ENCODE results near the gene PSMB2.

The PSMB2 gene

DNA sequence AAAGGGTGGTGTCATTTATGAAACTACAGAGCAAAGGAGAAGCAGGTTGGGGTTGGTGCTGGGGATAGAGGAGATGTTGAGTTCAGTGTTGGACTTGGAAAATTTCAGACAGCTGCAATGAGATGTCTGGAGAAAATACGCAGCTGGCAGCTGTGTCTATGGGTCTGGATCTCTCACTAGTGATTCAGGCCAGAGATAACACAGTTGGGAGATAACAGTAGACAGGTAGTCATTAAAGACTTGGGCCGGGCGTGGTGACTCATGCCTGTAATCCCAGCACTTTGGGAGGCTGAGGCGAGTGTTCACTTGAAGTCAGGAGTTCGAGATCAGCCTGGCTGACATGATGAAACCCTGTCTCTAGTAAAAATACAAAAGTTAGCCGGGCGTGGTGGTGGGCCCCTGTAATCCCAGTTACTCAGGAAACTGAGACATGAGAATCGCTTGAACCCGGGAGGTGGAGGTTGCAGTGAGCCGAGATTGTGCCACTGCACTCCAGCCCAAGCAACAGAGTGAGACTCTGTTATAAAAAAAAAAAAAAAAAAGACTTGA lies 70.7 kb downstream of the PSMB2 start:
- DNase-seq: no peak

DNA sequence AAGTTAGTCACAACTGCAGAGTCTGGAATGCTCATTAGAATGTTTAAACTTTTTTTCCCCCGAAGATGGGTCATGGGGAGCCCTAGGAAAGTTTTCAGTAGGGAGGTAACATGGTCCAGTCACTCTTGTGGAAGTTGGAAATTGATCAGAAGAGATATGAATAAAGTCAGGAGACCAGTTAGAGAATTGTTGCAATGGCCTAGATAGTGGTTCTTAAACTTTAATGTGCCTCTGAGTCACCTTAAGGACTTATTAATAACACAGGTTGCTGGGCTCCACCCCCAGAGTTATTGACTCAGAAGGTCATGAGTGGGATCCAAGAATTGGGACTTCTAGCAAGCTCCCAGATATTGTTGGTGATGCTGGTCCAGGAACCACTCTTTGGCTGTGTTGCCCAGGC lies 71.4 kb downstream of the PSMB2 start:
- DNase-seq: no peak

DNA sequence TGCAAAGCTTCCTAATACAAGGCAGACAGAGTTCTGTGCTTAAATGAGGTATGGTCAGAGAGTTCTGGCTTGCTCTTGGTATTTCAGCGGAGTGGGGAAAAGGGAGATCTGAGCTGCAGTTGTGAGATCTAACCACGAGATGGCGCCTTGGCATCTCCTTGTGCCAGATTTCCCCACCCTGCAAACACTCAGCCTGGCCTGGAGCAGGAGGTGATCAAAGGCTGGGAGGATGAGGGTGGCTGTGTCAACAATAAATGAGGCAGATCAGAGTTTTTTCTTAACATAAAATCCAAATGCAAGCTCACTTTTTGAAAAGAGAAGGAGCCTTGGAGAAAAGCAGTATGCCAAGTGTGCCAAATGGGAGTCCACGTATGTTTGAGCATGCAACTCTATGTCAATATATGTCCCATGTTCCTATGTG lies 72.3 kb downstream of the PSMB2 start:
- DNase-seq: peak; percentile 66

DNA sequence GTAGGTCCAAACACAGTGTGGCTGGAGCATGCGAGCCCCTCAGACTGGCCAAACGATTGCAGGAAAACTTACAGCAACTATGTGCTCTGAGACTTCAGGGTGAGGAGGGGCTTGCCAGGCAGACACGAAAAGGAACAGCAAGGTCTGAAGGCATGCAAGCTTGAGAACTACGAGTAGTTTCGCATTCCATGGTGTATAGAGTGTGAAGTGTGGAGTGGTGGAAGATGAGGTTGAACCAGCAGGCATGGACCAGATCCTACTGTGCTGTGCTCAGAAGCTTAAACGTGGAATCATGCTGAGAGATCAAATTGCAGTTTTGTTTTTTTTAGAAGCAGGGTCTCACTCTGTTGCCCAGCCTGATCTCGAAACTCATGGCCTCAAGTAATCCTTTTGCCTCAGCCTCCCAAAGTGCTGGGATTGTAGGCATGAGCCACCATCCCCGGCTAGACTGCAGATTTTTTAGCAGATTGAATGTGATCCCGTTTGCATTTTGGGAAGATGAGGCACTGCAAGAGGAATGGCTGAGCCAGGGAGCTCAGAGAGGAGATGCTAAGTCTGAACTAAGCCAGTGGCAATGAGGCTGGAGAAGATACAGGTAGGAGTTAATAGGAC lies 73.3 kb downstream of the PSMB2 start:
- DNase-seq: no peak

DNA sequence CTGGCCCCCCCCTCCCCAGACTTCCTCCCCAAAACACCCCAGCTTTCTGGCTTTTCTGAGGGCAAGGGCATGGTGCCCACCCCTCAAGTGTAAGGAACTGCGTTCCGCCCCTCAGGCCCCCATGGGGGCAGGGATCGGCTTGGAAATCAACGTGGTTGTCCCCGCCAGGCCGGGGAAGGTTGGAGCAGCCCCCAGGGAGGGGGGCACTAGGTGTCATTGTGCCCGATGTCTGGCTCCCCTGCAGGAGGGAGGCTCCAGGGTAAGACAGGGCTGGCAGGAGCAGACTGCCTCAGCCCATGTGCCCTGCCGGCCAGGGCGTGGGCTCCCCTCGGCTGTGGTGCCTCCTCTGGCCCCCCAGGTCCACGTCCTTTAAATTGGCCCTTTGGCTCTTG lies 75.6 kb downstream of the PSMB2 start:
- no peak for DNase-seq

DNA sequence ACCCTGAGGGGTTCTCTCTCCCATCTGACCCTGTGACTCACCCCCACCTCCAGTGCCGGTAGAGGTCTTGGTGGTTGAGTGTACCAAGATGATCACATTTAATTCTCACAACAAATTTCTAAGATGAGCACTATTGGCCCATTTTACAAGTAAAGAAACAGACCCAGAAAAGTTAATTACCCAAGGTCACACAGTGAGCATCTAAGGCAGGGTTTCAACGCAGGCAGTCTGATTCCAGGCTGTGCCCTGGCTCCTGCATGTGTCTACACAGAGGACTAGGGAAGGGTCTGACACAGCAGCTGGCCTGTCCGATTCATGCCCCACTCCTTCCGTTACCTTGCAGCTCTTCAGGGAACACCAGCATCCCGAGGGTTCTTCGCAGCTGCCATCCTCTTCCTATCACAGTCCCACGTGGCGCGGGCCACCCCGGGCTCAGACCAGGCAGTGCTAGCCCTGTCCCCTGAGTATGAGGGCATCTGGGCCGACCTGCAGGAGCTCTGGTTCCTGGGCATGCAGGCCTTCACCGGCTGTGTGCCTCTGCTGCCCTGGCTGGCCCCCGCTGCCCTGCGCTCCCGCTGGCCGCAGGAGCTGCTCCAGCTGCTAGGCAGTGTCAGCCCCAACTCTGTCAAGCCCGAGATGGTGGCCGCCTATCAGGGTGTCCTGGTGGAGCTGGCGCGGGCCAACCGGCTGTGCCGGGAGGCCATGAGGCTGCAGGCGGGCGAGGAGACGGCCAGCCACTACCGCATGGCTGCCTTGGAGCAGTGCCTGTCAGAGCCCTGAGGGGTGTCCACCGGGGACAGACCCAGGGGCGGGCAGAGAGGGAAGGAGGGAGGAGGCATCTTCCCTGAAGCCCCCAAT lies 76.2 kb downstream of the PSMB2 start:
- no peak for DNase-seq

DNA sequence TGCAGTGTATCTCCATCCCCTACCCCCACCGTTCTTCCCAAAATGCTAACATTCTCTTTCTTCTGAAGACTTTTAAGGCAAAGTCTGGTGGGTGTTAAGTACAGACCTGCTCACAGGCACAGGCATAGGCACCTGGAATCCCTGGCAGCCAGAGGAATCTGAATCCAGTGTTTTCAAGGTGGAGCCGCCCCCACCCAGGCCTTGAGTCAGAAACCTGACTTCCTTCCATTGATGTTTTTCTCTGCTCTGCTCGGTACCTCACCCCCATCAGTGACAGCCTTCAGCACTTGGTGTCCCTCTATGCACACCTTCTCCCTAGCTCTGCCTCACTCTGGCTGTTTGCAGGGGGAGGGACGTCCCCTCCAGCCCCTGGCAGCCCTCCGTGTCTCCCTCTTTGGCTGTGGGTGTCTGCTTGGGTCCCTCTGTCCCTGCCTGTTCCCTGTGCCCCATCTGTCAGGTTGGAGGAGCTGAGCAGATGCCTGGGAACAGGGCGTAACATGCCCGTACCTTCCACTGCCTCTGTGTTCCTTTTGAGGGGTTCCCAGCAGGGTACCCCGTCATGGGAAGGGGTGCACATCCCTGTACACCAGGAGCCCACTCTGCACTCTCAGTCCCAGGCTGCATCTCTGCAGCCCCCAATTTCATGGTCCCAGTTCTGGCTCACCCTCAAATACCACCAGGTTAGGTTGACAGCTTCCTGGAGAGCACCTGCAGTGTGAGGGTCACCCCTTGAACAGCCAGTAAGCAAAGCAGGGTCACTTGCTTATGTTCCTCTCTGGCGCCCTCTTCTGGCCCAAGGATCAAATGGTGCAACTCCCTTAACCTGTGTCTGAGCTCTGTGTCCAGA lies 77.1 kb downstream of the PSMB2 start:
- peak; percentile 79 for DNase-seq

DNA sequence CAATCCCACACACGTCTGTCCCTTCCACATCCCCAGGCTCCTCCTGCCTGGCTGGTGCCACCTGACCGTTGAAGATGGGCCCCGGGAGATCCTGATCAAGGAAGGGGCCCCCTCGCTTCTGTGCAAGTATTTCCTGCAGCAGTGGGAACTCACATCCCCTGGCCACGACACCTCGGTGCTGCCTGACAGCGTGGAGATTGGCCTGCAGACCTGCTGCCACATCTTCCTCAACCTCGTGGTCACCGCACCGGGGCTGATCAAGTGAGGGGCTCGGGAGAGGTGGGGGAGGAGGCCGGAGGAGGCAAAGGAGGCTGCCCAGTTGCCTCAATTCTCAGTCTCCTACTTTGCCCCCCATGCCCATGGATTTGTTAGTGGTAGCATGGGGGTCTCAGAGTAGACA lies 78.2 kb downstream of the PSMB2 start:
- no peak for DNase-seq

DNA sequence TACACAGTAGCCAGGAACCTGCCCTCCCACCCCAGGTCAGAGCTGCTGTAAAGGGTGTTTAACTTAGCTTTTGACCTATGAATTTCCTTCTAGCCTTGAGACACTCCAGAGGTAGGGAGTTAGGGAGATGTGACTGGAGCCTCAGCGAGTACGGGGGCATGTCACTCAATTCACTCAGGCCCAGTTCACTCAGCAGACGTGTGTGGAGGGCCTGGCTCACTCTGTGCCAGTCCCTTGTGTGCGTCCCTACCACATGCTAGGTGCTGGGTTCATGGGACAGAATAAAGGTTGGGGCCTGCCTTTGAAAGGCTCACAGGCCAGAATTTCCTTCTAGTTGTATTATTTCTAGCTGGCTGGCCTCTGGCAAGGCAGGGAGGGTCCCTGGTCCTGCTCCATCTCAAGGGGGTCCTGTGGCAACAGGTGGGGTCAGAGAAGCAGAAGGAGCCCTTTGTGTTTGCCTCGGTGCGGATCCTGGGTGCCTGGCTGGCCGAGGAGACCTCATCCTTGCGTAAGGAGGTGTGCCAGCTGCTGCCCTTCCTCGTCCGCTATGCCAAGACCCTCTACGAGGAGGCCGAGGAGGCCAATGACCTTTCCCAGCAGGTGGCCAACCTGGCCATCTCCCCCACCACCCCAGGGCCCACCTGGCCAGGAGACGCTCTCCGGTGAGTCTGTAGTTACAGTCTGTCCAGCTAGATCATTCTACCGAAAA lies 79.2 kb downstream of the PSMB2 start:
- no peak for DNase-seq

DNA sequence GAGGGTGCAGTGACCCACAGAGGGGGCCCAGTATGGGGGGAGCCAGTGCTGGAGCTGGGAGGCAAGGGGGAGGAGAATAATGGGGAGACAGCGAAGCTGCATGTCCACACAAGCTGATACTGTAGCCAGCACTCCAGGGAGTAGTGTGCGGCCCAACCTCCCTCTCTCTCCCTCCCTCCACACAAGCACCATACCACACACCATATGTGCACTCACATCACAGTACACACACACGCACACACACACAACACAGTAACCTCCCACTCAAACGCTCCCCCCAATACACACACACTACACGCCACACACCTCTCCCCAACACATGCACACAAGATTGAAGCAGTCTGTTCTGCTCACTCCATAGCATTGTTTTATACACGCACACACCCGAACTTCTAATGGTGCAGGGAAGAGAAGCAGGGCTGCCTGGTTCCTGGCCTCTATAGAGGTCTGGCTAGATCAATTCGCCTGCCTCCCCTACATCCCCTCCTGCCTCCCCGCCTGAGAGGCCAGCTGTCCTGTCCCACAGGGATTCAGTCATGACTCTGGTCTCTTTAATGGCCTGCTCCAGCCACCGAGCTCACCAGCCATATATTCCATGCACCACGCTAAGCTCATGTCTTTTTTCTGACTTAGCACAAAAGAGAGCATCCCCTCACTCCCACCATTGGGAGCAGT lies 79.9 kb downstream of the PSMB2 start:
- no peak for DNase-seq

DNA sequence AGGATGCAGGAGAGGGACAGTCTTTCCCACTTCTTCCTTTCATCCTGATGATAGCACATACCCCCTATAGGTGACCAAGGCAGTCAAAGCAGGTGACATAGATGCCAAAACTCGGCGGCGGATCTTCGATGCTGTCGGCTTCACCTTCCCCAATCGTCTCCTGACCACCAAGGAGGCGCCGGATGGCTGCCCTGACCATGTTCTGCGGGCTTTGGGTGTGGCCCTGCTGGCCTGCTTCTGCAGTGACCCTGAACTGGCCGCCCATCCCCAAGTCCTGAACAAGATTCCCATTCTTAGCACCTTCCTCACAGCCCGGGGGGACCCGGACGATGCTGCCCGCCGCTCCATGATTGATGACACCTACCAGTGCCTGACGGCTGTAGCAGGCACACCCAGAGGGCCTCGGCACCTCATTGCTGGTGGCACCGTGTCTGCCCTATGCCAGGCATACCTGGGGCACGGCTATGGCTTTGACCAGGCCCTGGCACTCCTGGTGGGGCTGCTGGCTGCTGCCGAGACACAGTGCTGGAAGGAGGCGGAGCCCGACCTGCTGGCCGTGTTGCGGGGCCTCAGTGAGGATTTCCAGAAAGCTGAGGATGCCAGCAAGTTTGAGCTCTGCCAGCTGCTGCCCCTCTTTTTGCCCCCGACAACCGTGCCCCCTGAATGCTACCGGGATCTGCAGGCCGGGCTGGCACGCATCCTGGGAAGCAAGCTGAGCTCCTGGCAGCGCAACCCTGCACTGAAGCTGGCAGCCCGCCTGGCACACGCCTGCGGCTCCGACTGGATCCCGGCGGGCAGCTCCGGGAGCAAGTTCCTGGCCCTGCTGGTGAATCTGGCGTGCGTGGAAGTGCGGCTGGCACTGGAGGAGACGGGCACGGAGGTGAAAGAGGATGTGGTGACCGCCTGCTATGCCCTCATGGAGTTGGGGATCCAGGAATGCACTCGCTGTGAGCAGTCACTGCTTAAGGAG lies 80.8 kb downstream of the PSMB2 start:
- no peak for DNase-seq

DNA sequence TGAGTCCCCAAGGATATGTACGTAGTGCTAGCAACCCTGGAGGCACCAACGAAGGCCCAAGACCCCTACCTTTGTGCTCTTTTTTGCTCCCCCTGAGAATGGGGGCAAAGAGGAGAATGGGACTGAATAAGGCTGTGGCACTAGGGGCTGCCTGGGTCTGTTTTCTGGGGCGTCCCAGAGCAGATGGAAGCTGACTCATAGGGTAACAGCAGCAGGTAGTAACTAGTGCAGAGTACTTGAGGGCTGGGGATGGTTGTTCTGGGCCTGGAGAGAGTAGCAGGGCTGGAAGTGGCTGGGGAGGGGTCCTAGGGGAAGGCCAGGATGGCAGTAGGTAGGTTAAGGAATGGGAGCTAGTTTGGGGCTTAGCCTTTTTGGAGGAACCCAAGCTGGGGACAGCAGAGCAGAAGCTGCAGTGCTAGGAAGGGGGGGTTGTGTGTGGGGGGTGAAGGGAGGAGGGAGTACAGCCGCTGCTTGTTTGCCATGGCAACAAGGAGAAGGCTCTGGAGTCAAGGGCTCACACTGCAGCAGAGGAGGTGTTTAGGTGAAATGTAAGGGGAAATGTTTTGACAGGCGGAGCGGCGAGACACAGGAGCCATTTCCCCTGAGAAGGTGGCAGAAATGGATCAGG lies 81.9 kb downstream of the PSMB2 start:
- DNase-seq: no peak

DNA sequence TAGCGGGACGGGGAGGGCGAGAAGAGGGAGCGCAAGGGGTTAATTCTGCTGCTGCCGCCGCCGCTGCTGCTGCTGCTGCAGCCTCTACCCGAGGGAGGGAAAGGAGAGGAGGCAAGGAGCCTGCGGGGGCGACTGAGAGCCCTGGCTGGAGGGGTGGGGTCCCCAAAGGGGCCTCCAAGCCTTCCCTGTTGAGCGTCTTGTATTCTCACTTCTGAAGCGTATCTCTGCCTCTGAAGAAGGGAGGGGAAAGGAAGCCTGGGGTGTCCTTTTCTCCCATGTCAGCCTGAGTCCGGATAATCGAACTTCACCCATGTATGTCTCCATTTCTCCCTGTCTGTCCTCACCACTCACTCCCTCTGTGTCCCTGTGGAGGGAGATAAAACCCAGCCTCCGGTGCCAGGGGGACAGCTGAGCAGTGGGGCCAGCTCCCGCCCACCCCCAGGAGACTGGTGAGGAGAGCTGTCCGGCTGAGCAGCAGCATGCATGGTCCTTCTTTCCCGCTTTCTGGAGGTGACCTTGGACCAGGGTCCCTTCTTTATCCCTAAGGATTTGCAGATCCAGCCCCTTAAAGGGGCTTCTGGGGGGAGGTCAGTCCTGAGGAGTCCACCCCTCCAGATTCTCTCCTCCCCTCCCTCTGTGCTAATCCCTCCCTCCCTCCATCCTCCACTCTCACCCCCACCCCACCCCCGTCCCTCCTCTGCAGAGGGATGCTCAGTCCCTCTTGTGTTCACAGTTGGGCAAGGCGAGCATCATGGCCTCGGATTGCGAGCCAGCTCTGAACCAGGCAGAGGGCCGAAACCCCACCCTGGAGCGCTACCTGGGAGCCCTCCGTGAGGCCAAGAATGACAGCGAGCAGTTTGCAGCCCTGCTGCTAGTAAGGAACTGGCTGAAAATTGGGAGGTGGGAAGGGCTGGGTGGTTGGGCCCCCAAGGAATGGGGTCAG lies 82.7 kb downstream of the PSMB2 start:
- no peak for DNase-seq

DNA sequence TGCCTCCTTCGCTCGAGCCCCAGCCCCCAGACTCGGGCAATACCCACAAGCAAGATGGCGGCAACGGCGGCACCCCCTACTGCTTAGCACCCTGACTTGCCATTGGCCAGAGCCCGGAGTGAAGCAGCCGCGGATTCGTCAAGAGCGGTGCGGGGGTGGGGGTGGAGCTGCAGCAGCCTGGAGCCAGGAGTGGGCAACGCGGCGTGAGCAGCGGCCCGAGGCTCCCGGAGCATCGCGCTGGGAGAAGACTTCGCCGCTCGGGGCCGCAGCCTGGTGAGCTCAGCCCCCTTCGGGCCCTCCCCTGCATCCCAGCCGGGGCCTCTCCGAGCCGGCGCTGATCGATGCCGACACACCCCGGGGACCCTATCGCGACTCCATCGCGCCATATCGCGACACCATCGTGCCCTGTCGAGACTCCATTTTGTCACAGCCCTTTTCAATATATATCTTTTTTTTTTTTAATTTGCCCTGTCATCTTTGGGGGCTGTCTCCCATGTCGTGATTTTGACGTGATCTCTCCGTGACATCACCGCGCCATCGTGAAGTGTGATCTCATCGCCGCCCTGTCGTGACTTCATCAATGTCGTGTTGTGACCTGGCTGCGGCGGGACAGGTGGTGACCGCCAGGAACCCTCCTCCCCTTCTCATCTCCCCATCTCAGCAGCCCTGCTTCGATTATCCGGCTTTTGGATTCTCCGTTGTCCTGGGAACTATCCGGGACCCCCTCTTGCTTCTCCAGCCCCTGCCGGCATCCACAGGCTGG lies 83.5 kb downstream of the PSMB2 start, which contains the start of gene NCDN:
NCDN (plus strand) TSS at position 189 of the 763 bp plus-strand sequence; CDS start at position 581, 392 bp downstream.
- peak; percentile 99 for DNase-seq

DNA sequence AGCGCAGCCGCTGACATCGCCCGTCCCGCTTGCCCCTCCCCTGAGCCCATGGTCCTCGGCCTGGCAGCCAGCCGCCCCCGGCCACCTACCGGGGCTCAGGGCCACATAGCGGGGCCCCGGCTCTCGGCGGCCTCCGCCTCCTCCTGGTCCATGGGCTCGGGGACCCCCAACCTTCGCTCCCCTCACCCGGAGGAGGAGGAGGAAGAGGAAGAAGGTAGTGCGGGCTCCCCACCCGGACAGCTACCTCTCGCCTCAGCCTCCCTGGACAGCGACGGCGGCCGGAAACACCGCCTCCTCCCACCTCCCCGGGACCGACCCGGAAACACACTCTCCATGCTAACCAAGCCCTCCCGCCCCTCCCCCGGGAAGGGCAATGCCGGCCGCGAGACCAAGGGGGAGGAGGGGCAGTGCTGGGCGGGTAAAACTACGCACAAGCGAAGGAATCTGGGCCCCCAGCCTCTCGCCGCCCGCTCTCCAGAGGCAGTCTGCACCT lies 84.2 kb downstream of the PSMB2 start, which contains the start of gene KIAA0319L:
KIAA0319L (minus strand) TSS at position 286 of the 493 bp plus-strand sequence. CDS start 2,912 bp downstream, outside the sequence.
- DNase-seq: peak; percentile 94

DNA sequence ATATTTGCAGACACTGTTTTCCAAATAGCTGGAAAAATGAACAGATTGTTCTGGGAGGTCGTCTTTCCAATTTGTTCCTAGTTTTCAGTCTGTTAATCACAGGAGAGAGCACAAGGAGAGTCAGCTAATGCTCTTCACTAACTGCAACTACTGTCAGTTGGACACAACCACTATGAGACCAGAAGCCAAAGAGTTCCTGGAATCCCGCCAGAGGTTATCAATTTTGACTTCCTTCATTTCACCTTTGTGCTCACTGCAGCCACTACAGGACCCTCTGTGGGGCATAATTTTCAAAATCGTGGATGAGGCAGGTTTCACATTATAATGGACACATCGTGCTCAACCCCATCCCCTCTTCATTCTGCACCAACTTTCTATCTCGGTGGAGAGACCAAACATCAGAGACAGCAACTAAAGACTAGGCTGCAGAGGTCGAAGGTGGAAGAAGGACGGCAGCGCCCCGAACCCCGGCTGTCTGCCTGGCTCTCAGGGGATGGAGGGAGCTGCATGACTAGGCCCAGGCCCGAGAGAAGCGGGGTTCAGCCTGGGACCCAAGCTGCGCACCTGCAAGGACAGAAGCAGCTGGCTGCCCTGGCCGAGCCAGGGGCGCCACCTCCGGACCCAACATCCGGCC lies 84.7 kb downstream of the PSMB2 start:
- DNase-seq: peak; percentile 71

All from NCI-H774 (cell line).